Parathyroid adenoma (tissue), 2 donors: ENCODE measurements around the gene SPEG.

Experiments used
- H2AFZ ChIP-seq: fragments of 300-600 bp; sonication (generic); one replicate; pipeline ENCODE4 v1.7.0; 2017; ENCODE audit warnings: antibody characterized with exemption, mild to moderate bottlenecking
- H3K27ac ChIP-seq: fragments of 300-600 bp; sonication (generic); one replicate; pipeline ENCODE4 v1.7.0; 2017
- H3K27me3 ChIP-seq: fragments of 300-600 bp; sonication (generic); one replicate; pipeline ENCODE4 v1.7.0; 2017; ENCODE audit warnings: low read length; ENCODE audit not compliant: control insufficient read depth, insufficient read depth
- H3K36me3 ChIP-seq: fragments of 300-600 bp; sonication (generic); one replicate; pipeline ENCODE4 v1.7.0; 2017; ENCODE audit warnings: low read length; ENCODE audit not compliant: control insufficient read depth, insufficient read depth
- H3K4me1 ChIP-seq: fragments of 300-600 bp; sonication (generic); one replicate; pipeline ENCODE4 v1.7.0; 2017; ENCODE audit warnings: control low read depth
- H3K4me2 ChIP-seq: fragments of 300-600 bp; sonication (generic); one replicate; pipeline ENCODE4 v1.7.0; 2017; ENCODE audit warnings: low read length
- H3K4me3 ChIP-seq: fragments of 300-600 bp; sonication (generic); one replicate; pipeline ENCODE4 v1.7.0; 2017; ENCODE audit warnings: low read depth, low read length
- H3K79me2 ChIP-seq: fragments of 300-600 bp; sonication (generic); one replicate; pipeline ENCODE4 v1.7.0; 2017; ENCODE audit warnings: control low read depth
- H3K9ac ChIP-seq: fragments of 300-600 bp; sonication (generic); one replicate; pipeline ENCODE4 v1.7.0; 2017; ENCODE audit warnings: mild to moderate bottlenecking
- H3K9me3 ChIP-seq: fragments of 300-600 bp; sonication (generic); one replicate; pipeline ENCODE4 v1.7.0; 2017; ENCODE audit warnings: low read length; ENCODE audit not compliant: control insufficient read depth
- CTCF ChIP-seq: fragments of 300-600 bp; sonication (generic); IDR thresholded peaks from one replicate; pipeline ENCODE4 v1.7.0; 2017; ENCODE audit warnings: antibody characterized with exemption, mild to moderate bottlenecking
- donor health status: primary hyperparathyroidism.

Gene SPEG

GRCh38 chr2:219472629-219473187, 38.1 kb downstream of the SPEG start:
- Histone ChIP-seq H3K79me2 (no peaks in the 10 kb centered on the region), H3K27me3 (no peaks in the 10 kb centered on the region), H3K4me3 (no peak overlapping the region), H3K4me2 (no peak overlapping the region), H3K36me3 (no peaks in the 10 kb centered on the region), H2AFZ (no peak overlapping the region), H3K9me3 (no peaks in the 10 kb centered on the region), H3K27ac (no peak overlapping the region), H3K4me1 (peaks cover 2% of the 10 kb centered on the region), H3K9ac (no peak overlapping the region)
- TF ChIP-seq CTCF = no peak

- Histone ChIP-seq H3K9me3 (no peaks in the 10 kb centered on the region), H3K9ac (no peak overlapping the region), H3K4me2 (no peak overlapping the region), H3K36me3 (no peaks in the 10 kb centered on the region), H3K4me1 (no peaks in the 10 kb centered on the region), H3K27me3 (no peaks in the 10 kb centered on the region), H3K27ac (no peak overlapping the region), H2AFZ (no peak overlapping the region), H3K4me3 (no peak overlapping the region), H3K79me2 (no peaks in the 10 kb centered on the region)
- no peak for TF ChIP-seq CTCF
These were observed 38.9 kb downstream of the SPEG start for GRCh38 chr2:219473511-219473910.

- Histone ChIP-seq H3K27me3 (no peaks in the 10 kb centered on the region), H3K4me3 (no peak overlapping the region), H3K4me1 (no peaks in the 10 kb centered on the region), H3K9ac (no peak overlapping the region), H3K27ac (no peak overlapping the region), H3K79me2 (no peaks in the 10 kb centered on the region), H3K4me2 (no peak overlapping the region), H3K9me3 (no peaks in the 10 kb centered on the region), H3K36me3 (no peaks in the 10 kb centered on the region), H2AFZ (no peak overlapping the region)
- no peak for TF ChIP-seq CTCF
These were observed 39.8 kb downstream of the SPEG start for GRCh38 chr2:219474285-219475060.

GRCh38 chr2:219475278-219475677, 40.6 kb downstream of the SPEG start:
- Histone ChIP-seq H3K9ac (no peak overlapping the region), H3K27ac (no peak overlapping the region), H3K9me3 (no peaks in the 10 kb centered on the region), H3K79me2 (no peaks in the 10 kb centered on the region), H3K4me1 (no peaks in the 10 kb centered on the region), H3K4me3 (no peak overlapping the region), H2AFZ (no peak overlapping the region), H3K27me3 (no peaks in the 10 kb centered on the region), H3K4me2 (no peak overlapping the region), H3K36me3 (no peaks in the 10 kb centered on the region)
- no peak for TF ChIP-seq CTCF
